Measurements from ENCODE around the gene CFTR.
A peak's percentile ranks its signal among the peaks of the same experiment; 100 is the strongest.

The CFTR gene

DNA sequence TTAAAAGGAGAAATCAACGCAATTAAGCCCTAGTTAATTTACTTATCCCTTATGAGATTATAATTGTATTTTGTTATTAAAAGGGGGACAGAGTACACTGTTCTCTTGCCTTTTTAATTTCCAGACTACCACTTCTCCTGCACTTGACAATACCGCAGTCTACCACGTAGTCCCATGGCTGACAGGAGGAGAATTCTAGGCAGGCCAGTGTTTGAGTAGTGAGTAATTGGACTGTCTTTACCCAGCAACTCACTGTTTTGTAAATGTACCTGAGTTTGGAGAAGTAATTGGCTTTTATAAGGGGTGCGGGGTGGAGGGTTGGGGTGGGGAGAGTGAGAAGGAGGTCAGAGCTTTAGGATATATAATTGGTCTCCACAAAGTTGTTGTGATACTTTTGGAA is 85.4 kb downstream of the CFTR start:
- no peak for TF ChIP-seq CTCF (IDR thresholded peaks at IDR 0.05; ENCODE audit: low read depth, low read length)
- H3K4me3 ChIP-seq (ENCODE audit: low read depth, low read length) = no peak overlapping the region
- in situ Hi-C loops (cut with HindIII; ENCODE audit: low sequenced_read_pairs) = no loop called here
- no peak for DNase-seq (ENCODE audit: low read depth, low spot score)

GRCh38 chr7:117567781-117568180 is 88.0 kb downstream of the CFTR start:
- in situ Hi-C loops (cut with HindIII; ENCODE audit: low sequenced_read_pairs) = no loop called here
- H3K4me3 ChIP-seq (ENCODE audit: low read depth, low read length) = no peak overlapping the region
- no peak for DNase-seq (ENCODE audit: low read depth, low spot score)
- TF ChIP-seq CTCF (IDR thresholded peaks at IDR 0.05; ENCODE audit: low read depth, low read length) = no peak

DNA sequence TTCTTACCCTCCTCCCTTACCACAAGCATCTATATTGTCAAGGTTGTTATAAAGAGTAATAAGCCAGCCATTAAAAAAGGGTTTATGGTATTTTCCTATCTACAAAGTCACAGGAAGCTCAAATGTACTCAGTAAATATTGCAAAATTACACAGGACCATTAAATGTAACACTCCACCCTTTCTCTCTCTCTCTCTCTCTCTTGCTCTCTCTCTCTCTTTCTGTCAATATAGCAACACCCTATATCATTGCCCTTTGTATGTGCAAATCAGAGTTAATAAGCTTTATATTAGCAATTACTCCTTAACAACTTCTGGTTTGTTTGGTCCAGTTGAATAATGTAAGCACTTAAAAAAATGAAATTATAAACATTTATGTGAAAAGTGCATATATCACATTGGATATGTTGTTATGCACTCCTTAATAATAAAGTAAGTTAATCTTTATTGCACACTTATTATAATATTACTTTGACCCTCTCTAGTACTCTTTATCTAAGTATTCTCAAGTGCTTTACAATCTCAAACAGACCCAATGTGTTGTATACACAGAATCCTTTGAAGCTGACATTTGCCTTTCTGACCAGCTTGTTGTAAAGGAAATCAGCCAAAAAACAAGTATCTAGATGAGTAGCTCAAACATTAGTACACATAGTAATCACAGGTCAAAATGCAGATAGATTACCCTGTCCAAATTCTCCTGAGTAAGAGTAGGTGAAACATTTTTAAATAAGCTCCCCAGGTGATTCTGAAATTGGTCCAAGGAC is 93.2 kb downstream of the CFTR start:
- in situ Hi-C loops (cut with HindIII; ENCODE audit: low sequenced_read_pairs) = no loop called here

GRCh38 chr7:117581424-117581823 is 101.6 kb downstream of the CFTR start:
- no peak for DNase-seq (ENCODE audit: low read depth, low spot score)
- no peak overlapping the region for H3K4me3 ChIP-seq (ENCODE audit: low read depth, low read length)
- TF ChIP-seq CTCF (IDR thresholded peaks at IDR 0.05; ENCODE audit: low read depth, low read length) = no peak
- in situ Hi-C loops (cut with HindIII; ENCODE audit: low sequenced_read_pairs) = no loop called here

More for the DNA sequence above, 93.2 kb downstream of the CFTR start:
- no peak for TF ChIP-seq CTCF (IDR thresholded peaks at IDR 0.05; ENCODE audit: low read depth, low read length)
- DNase-seq (ENCODE audit: low read depth, low spot score) = no peak
- H3K4me3 ChIP-seq (ENCODE audit: low read depth, low read length) = no peak overlapping the region

GRCh38 chr7:117582219-117582704 is 102.4 kb downstream of the CFTR start:
- no peak for TF ChIP-seq CTCF (IDR thresholded peaks at IDR 0.05; ENCODE audit: low read depth, low read length)
- in situ Hi-C loops (cut with HindIII; ENCODE audit: low sequenced_read_pairs) = no loop called here
- no peak overlapping the region for H3K4me3 ChIP-seq (ENCODE audit: low read depth, low read length)
- peak; percentile 74 for DNase-seq (ENCODE audit: low read depth, low spot score)

GRCh38 chr7:117587931-117588330 is 108.1 kb downstream of the CFTR start:
- TF ChIP-seq CTCF (IDR thresholded peaks at IDR 0.05; ENCODE audit: low read depth, low read length) = no peak
- in situ Hi-C loops (cut with HindIII; ENCODE audit: low sequenced_read_pairs) = no loop called here
- DNase-seq (ENCODE audit: low read depth, low spot score) = no peak
- no peak overlapping the region for H3K4me3 ChIP-seq (ENCODE audit: low read depth, low read length)
